ENCODE data around the gene DHRS7B. TPM values are rescaled to one million over a fixed set of nuclear protein-coding genes. Genes with fewer than 3 reads are reported as not detected.

The DHRS7B gene
- polyA plus RNA-seq, 1 donor (not counting 4 experiments of a cell fraction or from before 2014, with no cell fraction given) = 33.8 TPM

GRCh38 chr17:21131137-21131536 is 4.4 kb downstream of the DHRS7B start:
- H3K4me1 ChIP-seq (ENCODE audit: control insufficient read depth, extremely low read depth, insufficient read depth, low read length) = peaks cover 7% of the 10 kb centered on the region
- H4K20me1 ChIP-seq (ENCODE audit: control insufficient read depth, extremely low read depth, insufficient read depth, low read length) = no peaks in the 10 kb centered on the region
- FAIRE-seq = no peak
- H3K27me3 ChIP-seq (ENCODE audit: control insufficient read depth, extremely low read depth, insufficient read depth, low read length) = no peaks in the 10 kb centered on the region
- dilution Hi-C loops (cut with MboI; ENCODE audit: extremely low pct_ligation_motif_present, low sequenced_read_pairs) = no loop called here
- H3K9me1 ChIP-seq (ENCODE audit: control insufficient read depth, extremely low read depth, insufficient read depth, low read length) = no peaks in the 10 kb centered on the region
- no peak overlapping the region for H3K4me2 ChIP-seq (ENCODE audit: control insufficient read depth, extremely low read depth, insufficient read depth, low read depth, low read length)
- no peak overlapping the region for H3K9ac ChIP-seq (ENCODE audit: control insufficient read depth, extremely low read depth, insufficient read depth, low read length)
- H3K9me3 ChIP-seq (ENCODE audit: control insufficient read depth, low read depth, low read length) = no peaks in the 10 kb centered on the region
- no peaks in the 10 kb centered on the region for H3K36me3 ChIP-seq (ENCODE audit: control insufficient read depth in 2 of 2, extremely low read depth in 1 of 2, insufficient read depth in 2 of 2, low read length in 2 of 2)
- no peak for DNase-seq (ENCODE audit: low read depth, low spot score)
- no peak overlapping the region for H2AFZ ChIP-seq (ENCODE audit: control insufficient read depth, low read length)
- H3K4me3 ChIP-seq (ENCODE audit: control insufficient read depth in 2 of 3, extremely low read depth in 1 of 3, insufficient read depth in 2 of 3, low read depth in 1 of 3, low read length in 3 of 3) = no peak overlapping the region
- H3K79me2 ChIP-seq (ENCODE audit: control insufficient read depth, insufficient read depth, low read length) = peaks cover 48% of the 10 kb centered on the region
- no peak overlapping the region for H3K27ac ChIP-seq (ENCODE audit: control insufficient read depth, insufficient read depth, low read length)
- no peak for TF ChIP-seq CTCF (optimal IDR thresholded peaks at IDR 0.05 in 1 of 3, IDR thresholded peaks at IDR 0.05 in 1 of 3, conservative IDR thresholded peaks at IDR 0.05 in 1 of 3; ENCODE audit: extremely low read depth in 1 of 3, insufficient read depth in 2 of 3, low read length in 3 of 3)
- TF ChIP-seq EZH2 (IDR thresholded peaks at IDR 0.05; ENCODE audit: low read length) = no peak

GRCh38 chr17:21132428-21132827 is 5.7 kb downstream of the DHRS7B start:
- no peak overlapping the region for H3K4me2 ChIP-seq (ENCODE audit: control insufficient read depth, extremely low read depth, insufficient read depth, low read depth, low read length)
- H3K9ac ChIP-seq (ENCODE audit: control insufficient read depth, extremely low read depth, insufficient read depth, low read length) = no peak overlapping the region
- H3K27me3 ChIP-seq (ENCODE audit: control insufficient read depth, extremely low read depth, insufficient read depth, low read length) = no peaks in the 10 kb centered on the region
- no peak overlapping the region for H3K4me3 ChIP-seq (ENCODE audit: control insufficient read depth in 2 of 3, extremely low read depth in 1 of 3, insufficient read depth in 2 of 3, low read depth in 1 of 3, low read length in 3 of 3)
- H3K27ac ChIP-seq (ENCODE audit: control insufficient read depth, insufficient read depth, low read length) = no peak overlapping the region
- dilution Hi-C loops (cut with MboI; ENCODE audit: extremely low pct_ligation_motif_present, low sequenced_read_pairs) = no loop called here
- no peak overlapping the region for H2AFZ ChIP-seq (ENCODE audit: control insufficient read depth, low read length)
- no peaks in the 10 kb centered on the region for H3K36me3 ChIP-seq (ENCODE audit: control insufficient read depth in 2 of 2, extremely low read depth in 1 of 2, insufficient read depth in 2 of 2, low read length in 2 of 2)
- no peaks in the 10 kb centered on the region for H4K20me1 ChIP-seq (ENCODE audit: control insufficient read depth, extremely low read depth, insufficient read depth, low read length)
- no peak for FAIRE-seq
- TF ChIP-seq CTCF (optimal IDR thresholded peaks at IDR 0.05 in 1 of 3, IDR thresholded peaks at IDR 0.05 in 1 of 3, conservative IDR thresholded peaks at IDR 0.05 in 1 of 3; ENCODE audit: extremely low read depth in 1 of 3, insufficient read depth in 2 of 3, low read length in 3 of 3) (no peak), EZH2 (IDR thresholded peaks at IDR 0.05; ENCODE audit: low read length) (no peak)
- H3K79me2 ChIP-seq (ENCODE audit: control insufficient read depth, insufficient read depth, low read length) = peaks cover 45% of the 10 kb centered on the region
- no peaks in the 10 kb centered on the region for H3K9me1 ChIP-seq (ENCODE audit: control insufficient read depth, extremely low read depth, insufficient read depth, low read length)
- no peaks in the 10 kb centered on the region for H3K9me3 ChIP-seq (ENCODE audit: control insufficient read depth, low read depth, low read length)
- no peak for DNase-seq (ENCODE audit: low read depth, low spot score)
- peaks cover 5% of the 10 kb centered on the region for H3K4me1 ChIP-seq (ENCODE audit: control insufficient read depth, extremely low read depth, insufficient read depth, low read length)
